Measurements from ENCODE around the gene GMPS. TPM values are rescaled to one million over a fixed set of nuclear protein-coding genes. Genes with fewer than 3 reads are reported as not detected.
"Not testable (repeated sequence)": the region's sequence is repeated elsewhere in the genome, so short reads cannot be mapped to it uniquely, and the experiment has no call there.

Gene GMPS
- total RNA-seq, 1 donor from 2014 or later = 23.4 TPM

DNA sequence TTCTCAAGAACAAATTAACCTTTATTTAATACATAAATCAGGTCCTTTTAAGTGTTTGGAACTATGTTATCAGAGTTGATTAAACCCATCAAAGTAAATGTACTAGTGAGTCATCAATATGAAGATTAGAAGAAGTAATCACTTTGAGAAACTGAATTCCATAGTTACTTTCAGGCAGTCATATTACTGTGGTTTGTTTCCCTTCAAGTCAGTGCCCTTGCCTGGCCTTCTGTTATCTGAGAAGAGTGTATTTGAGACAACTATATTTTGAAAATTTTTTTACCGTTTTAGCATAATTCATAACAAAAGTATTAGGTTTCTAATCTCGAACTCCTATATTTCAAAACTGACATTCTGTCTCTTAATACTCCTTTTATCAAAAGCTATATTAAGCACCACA is 73.6 kb downstream of the GMPS start:
- DNase-seq = no peak

DNA sequence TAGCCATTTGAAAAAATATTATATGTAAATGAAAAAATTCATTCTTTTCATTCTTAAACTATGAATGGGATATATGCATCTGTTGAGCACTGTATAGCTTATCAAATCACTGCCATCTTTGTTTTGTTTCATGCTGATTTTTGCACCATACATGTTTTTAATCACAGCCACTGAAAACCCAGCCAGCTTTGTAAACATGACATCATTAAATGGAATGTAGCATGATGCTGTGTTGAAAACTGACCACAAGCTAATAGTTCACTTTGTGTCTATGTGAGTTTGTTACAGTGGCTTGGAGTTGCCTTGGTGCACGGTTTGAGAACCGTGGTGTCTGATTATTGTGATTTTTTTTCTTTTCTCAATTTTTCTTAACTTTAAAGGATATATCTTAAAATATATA is 75.7 kb downstream of the GMPS start:
- peak; percentile 9 for DNase-seq

DNA sequence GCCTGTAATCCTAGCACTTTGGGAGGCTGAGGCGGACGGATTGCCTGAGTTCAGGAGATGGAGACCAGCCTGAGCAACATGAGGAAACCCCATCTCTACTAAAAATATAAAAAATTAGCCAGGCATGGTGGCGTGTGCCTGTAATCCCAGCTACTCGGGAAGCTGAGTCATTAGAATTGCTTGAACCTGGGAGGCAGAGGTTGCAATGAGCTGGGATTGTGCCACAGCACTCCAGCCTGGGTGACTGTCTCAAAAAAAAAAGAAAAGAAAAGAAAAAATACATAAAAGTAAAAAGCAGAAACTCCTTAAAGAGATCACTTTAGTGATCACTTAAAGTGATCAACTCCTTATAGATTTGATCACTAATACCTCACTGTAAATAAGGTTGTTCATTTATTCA is 78.0 kb downstream of the GMPS start:
- DNase-seq = no peak

DNA sequence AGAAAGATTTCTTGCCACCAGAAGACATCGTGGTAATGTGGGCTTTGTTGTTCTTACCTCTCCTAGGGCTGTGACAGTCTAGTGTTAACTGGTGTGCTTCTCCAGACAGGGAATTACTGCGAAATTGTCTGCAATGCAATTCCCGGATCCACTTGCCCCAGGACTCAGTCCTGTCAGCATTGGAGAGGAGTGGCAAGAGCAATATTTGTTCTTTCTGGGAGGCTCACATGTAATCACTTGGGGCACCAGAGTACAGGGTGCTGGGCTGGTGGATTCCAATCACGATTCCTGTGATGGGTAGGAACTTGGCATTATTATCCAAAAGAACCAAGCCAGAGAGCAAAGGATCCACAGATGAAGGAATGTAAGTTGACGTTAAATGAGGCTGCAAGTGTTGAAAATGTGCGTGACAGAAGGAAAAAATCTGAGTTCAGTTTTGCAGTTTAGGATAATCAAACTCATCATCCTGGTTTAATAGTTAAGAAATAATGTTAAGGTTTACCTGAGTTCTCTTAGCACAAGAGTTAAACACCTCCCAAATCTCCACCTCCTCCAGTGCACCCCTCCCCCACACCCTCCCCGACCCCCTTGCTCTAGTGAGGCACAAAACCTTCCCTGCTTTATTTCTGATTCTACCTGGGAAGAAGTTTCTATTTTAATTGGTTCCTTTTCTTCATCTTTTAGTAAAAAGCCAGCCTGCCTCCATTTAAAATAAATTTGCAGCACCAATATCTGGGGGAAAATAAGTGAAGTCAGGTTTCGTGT is 79.2 kb downstream of the GMPS start:
- no peak for DNase-seq

DNA sequence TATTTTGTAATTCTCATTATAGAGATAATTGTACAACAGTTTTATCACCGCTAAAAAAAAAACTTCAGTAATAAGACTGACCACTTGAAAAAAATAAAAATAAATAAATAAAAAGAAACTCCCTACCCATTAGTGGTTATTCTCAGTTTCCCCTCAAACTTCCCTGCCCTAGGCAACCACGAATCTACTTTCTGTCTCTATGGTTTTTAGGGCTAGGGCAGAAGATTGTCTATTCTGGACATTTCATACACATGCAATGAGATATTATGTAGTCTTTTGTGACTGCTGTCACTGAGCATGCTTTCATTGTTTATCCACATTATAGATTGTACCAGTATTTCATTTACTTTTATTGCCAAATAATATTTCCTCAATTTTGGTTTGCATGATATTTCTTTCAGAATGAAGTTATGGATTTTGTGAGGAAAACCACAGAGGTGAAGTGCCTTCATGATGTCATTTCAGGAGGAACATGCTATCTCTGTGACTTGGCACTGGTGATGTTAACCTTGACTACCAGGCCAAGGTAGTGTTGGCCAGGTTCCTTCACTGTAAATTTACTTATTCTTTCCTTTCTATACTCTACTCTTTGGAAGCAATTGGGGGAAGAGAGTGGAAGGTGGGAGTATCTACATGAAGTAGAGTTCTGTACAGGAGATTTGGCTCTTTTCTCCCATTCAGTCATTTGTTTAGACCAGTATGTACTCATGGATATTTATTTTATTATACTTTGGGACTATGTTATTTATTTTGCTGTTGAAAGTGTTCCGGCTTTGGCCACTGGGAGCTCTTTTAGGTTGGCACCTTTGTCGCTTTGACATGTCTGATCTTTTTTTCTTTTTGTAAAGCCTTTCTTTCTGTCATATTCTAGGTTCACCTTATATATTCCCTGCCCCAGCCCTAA is 86.3 kb downstream of the GMPS start:
- DNase-seq = no peak

DNA sequence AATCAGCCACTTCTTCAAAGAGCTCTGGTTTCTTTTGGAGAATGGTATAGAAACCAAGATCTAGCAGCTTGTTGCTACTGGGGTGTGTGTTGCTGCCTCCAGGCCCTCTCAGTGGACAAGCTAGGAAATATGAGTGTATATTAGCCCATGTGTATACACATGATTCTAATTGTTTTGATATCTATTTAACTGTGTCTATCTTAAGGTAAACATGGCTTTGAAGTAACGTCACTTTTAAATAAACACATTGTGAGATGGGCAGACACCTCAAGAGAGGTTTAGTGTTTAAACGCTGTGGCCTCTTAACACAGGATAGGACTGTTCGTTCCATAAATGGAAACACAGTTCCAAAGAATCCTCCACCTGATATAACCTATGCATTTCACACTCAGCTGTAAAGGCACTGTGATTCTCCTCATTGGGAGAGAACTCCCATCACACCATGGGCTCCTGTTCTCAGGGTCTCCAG is 87.0 kb downstream of the GMPS start:
- DNase-seq = no peak

DNA sequence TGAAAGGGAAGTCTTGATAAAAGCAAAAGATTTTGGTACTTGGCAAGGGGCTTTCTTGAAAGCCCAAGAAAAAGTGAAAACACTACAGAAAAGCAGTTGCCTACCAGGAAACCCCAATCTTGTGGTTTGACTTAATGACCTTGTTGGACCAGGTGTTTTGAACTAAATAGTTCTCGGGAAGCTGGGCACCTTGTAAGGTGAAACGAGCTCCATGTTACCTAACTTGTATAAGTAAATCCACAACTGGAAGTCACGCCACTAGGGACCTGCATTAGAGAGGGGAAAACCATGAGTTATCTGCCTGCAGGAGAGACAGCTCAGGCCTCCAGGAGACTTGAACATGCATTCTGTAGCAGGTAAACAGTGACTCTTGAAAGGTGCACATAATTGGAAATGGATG is 88.2 kb downstream of the GMPS start:
- DNase-seq = no peak

DNA sequence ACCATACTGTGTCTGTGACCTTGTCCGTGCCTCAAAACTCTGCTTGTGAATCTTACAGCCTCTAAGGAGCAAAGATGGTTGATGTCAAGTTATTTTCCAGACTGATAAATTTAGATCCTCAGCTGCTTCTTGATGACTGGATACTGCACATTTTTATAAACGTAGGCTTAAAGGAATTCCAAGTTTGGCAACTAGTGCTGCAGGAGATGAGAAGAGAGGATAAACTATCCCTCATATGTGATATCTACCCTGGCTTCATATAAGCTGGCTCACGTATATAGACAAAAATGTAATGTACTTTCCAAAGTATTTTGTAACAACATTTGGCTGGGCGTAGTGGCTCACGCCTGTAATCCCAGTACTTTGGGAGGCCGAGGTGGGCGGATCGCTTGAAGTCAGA is 89.6 kb downstream of the GMPS start:
- DNase-seq = peak; percentile 81

DNA sequence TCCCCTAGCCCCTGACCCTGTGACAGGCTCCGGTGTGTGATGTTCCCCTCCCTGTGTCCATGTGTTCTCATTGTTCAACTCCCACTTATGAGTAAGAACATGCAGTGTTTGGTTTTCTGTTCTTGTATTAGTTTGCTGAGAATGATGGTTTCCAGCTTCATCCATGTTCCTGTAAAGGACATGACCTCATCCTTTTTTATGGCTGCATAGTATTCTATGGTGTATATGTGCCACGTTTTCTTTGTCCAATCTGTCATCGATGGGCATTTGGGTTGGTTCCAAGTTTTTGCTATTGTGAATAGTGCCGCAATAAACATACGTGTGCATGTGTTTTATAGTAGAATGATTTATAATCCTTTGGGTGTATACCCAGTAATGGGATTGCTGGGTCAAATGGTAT is 90.6 kb downstream of the GMPS start:
- not testable (repeated sequence) for DNase-seq

DNA sequence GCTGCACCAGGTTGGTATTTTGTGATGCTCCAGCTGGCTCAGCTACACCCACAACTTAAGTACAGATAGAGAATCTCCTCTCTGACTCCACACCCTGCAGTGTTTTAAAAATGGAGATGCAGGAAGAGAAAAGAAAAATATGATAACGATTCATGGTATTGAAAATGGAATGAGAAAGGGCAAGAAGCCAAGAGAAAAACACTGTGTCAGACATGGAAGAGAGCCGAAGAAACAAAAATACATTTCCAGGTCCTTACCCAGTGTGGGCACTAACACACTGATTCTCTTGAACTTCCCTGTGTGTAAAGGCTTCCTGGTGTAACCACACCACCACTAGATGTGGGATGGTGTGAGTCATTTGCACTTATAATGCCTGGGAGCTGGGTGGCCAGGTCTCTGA is 93.1 kb downstream of the GMPS start:
- DNase-seq = no peak

DNA sequence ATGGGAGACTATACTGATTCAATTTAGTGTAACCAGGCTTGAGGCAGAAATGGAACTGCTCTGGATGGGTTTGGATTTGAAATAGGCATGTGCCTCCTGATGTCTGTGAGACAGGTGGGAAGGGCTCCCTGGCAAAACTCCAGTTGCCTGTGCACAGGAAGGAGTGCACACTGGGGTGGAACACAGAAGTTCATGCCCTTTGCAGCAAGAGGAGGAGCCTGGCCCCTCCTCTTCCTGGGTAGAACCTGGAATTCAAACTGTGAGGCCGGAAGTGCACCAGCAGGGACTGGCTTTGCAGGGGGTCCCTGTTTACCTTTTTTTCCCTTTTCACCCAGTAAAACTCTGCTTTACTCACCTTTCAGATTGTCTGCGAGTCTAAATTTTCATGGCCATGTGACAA is 99.9 kb downstream of the GMPS start:
- DNase-seq = no peak

DNA sequence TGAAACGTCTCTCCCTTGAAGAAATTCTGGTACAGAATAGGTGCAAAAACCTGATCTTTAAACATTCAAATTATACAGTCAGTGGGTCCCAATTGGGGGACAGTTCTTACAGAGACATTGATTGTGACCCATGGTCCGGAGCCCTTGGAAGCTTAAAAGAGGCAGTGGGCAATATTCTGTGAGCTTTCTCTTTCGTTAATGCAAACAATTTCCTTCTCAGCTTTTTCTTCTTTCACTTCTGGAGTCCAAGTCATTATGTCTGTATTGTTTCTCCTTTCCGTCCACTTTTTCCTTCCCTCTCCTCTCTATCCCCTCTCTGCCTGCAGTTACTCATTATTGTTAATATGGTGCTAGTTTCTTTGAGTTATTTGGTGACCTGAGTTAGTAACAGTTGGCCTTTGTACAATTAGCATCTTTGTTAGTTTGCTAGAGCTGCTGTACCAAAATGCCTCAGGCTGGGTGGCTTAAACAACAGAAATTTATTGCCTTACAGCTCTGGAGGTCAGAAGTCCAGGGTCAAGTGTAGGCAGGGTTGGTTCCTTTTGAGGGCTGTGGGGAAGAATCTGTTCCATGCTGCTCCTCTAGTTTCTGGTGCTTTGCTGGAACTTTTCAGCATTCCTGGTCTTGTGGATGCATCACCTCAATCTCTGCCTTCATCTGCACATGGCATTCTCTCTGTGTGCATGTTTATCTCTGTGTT is 102.6 kb downstream of the GMPS start:
- DNase-seq = no peak

DNA sequence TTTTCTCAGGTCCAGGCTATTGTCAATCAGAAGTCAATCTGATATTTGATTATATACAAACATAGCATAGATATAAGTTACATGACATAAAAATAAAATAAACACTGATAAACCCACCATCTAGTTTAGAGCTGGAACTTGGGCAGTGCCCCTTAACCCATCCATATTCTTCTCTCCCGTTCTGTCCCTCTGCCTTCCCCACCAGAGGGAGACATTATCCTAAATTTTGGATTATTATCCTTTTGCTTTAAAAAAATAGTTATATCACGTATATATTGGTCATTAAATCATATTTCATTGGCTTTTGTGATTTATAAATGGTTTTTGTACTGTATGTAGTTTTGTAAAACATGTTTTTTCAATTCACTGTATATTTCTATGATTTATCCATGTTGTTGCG is 107.9 kb downstream of the GMPS start:
- no peak for DNase-seq

DNA sequence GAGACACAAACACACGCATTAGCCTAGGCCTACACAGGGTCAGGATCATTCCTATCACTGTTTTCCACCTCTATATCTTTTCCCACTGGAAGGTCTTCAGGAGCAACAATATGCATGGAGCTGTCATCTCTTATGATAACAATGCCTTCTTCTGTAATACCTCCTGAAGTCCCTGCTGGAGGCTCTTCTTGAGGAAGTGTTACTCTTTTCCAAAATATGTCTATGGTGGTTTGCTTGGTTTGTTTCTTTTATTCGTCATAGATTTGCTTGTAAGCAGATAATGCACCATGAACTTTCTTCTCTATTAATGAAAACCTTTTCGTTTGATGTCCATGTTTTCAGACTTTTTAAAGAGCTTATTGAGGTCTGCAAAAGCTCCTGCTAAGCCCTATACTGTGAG is 109.3 kb downstream of the GMPS start:
- no peak for DNase-seq

DNA sequence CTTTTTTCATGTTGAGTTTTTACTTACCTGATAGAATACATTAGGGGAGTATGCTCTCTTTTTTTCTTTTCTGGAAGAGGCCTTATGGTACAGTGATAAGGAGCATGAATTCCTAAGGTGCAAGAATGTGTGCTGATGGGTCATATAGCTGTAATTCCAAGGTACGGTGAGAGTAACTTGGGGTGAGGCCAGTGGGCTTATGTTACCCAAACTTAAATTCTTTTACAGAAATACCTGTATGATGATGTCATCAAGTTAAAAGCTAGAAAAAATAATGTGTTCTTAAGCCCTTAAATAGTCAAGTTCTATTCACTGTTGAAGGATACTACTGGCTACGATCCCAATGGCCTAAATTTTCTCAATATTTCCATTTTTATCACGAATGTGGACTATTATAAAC is 111.2 kb downstream of the GMPS start:
- DNase-seq = no peak

DNA sequence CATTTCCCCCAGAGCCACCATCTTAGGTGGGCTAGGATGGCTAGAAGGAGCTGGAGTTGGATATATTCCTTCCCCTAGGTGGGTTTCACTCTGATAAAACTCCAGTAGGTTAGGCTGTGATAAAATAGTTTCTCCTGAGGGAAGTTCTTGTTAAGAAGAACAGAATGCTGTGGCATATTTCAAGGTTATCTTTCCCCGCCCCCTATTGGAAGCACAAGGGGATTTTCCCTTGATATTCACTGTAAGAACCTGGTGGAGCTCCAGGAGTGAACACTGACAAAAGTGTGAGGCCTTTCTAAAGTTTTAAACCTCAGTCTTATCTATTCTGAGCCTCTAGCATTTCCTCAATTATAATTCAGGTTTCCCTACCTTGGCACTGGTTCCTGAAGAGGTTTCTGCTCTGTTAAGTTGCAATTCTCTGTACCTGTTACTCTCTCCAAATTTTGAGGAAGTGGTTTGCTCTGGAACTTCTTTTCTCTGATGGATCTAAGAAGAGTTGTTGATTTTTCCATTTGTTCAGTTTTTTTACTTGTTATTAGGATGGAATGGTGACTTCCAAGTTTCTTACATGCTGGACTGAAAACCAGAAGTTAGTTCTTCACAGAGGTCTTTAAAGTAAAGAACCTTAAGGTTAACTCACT is 113.5 kb downstream of the GMPS start:
- no peak for DNase-seq

DNA sequence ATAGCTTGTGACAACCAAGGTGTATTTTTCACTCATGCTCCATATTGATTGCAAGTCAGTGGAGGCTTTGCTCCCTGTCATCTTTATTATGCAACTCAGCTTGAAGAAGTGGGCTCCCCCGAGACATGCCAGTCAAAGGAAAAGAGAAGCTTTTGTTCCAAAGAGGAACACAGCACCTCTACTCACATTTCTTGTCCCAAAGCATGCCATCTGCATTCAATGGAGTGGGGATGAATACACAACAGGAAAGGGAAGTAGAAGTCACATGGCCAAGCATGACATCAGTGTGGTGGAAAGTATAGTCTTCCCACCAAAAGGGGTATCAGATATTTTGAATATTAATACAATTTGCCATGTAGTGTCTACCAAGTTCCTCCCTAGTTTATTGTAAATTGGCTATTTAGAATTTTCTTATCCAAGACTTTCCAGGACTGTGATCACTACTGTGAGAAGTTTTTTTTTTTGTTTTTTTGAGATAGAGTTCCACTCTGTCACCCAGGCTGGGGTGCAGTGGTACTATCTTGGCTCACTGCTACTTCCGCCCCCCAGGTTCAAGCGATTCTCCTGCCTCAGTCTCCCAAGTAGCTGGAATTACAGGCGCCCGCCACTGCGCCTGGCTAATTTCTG is 114.5 kb downstream of the GMPS start:
- no peak for DNase-seq

DNA sequence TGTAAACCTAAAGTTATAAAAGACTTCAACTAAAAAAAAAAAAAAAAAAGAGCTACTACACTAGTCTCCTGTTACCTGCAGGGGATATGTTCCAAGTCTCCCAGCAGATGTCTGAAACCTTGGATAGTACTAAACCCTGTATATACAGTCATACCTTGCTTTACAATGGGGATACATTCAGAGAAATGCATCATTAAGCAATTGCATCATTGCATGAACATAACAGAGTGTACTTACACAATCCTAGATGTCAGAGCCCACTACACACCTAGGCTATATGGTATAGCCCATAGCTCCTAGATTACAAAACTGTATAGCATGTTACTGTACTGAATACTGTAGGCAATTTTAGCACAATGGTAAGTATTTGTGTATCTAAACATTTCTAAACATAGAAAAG is 119.1 kb downstream of the GMPS start:
- DNase-seq = no peak

DNA sequence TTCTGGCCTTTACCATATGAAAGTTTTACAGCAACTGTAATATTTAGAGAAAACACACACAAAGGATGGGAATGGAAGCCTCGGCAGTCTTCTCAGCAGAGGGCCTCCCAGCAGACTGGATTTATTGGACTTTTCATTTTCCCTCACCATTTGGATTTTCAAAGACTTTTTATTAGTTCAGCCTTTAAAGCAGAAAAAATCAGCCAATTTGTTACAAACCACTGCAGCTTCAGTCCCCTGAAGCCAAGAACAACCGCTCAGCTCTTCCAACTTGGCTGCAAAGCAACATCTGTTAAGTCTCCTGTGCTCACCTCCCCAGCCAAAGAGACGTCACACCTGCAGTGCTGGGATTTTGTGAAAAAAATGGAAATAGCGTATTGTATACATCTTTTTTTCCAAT is 120.8 kb downstream of the GMPS start:
- no peak for DNase-seq

DNA sequence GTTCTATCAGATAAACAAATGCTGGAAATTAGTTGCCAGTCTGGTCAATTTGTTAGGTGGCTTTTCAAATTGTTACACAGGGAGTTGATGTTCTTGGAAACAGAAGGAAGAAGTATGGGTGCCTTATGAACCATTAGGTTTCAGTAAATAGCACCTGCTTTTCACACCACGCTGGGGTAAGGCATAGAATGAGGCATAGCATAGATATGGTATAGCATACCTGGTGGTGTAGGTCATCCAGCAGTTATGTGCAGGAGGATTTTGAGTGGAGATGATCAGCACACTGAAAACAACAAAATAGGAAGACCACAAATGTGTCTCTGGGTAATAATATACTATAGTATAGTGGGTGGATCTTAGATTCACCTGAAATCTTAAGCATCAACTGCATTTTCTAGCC is 121.4 kb downstream of the GMPS start:
- no peak for DNase-seq

All from skin of body (tissue), 2 donors.